Esophagus muscularis mucosa (tissue), 4 donors: ENCODE data around the gene CDH4. TPM values are rescaled to one million over a fixed set of nuclear protein-coding genes. Genes with fewer than 3 reads are reported as not detected.

ENCODE experiments used
- DNase-seq: peaks from one replicate; pipeline ENCODE4 v3.0.0-alpha.2; 2017; ENCODE audit errors: extremely low spot score
- H3K27ac ChIP-seq, 4 donors: fragments of 200-600 bp; sonication (generic); replicated peaks in 1 of 4; 1 replicate in 3 of 4; 2 replicates in 1 of 4; pipeline ENCODE4 v1.5.1; 2016 to 2019; ENCODE audit warnings: mild to moderate bottlenecking in 1 of 4
- H3K27me3 ChIP-seq, 4 donors: fragments of 200-600 bp; sonication (generic); one replicate each; pipeline versions ENCODE4 v1.5.1 to v1.6.0; 2016 to 2019
- H3K36me3 ChIP-seq, 4 donors: fragments of 200-600 bp; sonication (generic); one replicate each; pipeline ENCODE4 v1.5.1; 2016 to 2019
- H3K4me1 ChIP-seq, 4 donors: fragments of 200-600 bp; sonication (generic); one replicate each; pipeline ENCODE4 v1.5.1; 2016 to 2019
- H3K4me3 ChIP-seq, 4 donors: fragments of 200-600 bp; sonication (generic); 1 replicate in 2 of 4; 2 replicates in 2 of 4; pipeline ENCODE4 v1.5.1; 2016 to 2019; ENCODE audit warnings: mild to moderate bottlenecking in 4 of 4, moderate library complexity in 1 of 4
- H3K9me3 ChIP-seq, 4 donors: fragments of 200-600 bp; sonication (generic); 1 replicate in 3 of 4; 2 replicates in 1 of 4; pipeline ENCODE4 v1.5.1; 2016 to 2019
- CTCF ChIP-seq, 3 experiments: fragments of 200-600 bp in 2 of 3; fragments of 450-650 bp in 1 of 3; sonication (generic) in 2 of 3; IDR thresholded peaks; one replicate each; pipeline ENCODE4 v1.5.1; 2017 to 2019; ENCODE audit warnings: antibody characterized with exemption in 3 of 3, mild to moderate bottlenecking in 2 of 3, moderate library complexity in 1 of 3
- EP300 ChIP-seq: sonication (generic); formaldehyde crosslinking; IDR thresholded peaks from one replicate; pipeline ENCODE4 v1.6.1; 2017; ENCODE audit warnings: antibody characterized with exemption
- POLR2A ChIP-seq: fragments of 450-650 bp; IDR thresholded peaks from one replicate; pipeline ENCODE4 v1.6.1; 2017; ENCODE audit warnings: antibody characterized with exemption, moderate library complexity, mild to moderate bottlenecking, low read depth
- POLR2AphosphoS5 ChIP-seq, 2 donors: sonication (generic); formaldehyde crosslinking; IDR thresholded peaks; one replicate each; pipeline ENCODE4 v1.6.1; 2017; ENCODE audit warnings: antibody characterized with exemption in 2 of 2
- WGBS: methylation state at CpG from one replicate; pipeline ENCODE4 v1.1.5; 2018; 5-methylcytosine and 5-hydroxymethylcytosine counted together
- intact Hi-C: fragments of 100-400 bp; cut with DNase I; formaldehyde crosslinking; loops from one replicate; pipeline ENCODE4 v1.15.1; 2023
- total RNA-seq, 4 donors: library from RNA; depleted of rRNA; stranded (reverse); fragments of >200 nt; gene quantifications; one replicate each; pipeline versions ENCODE4 v1.1.0 to v1.2.1, GENCODE V29; 2016

CDH4 gene
- total RNA-seq, 4 donors from 2014 or later = 0.42 to 1.3 (median 0.48) TPM

- intact Hi-C loops = no loop called here
- no peak for TF ChIP-seq POLR2AphosphoS5 (IDR thresholded peaks at IDR 0.05)
- no peak for TF ChIP-seq CTCF (IDR thresholded peaks at IDR 0.05)
- no peak for TF ChIP-seq EP300
- TF ChIP-seq POLR2A = no peak
- peaks cover 0 to 30% (median 2%) of the 10 kb centered on the region in 4 donors for H3K27me3 ChIP-seq
- H3K4me1 ChIP-seq = no peaks in the 10 kb centered on the region
- 71% methylated on average over 6 of the region's 7 CpGs for WGBS
- H3K27ac ChIP-seq = no peak overlapping the region
- H3K9me3 ChIP-seq = no peaks in the 10 kb centered on the region
- H3K4me3 ChIP-seq = no peak overlapping the region
- DNase-seq = no peak
- H3K36me3 ChIP-seq = no peaks in the 10 kb centered on the region
These were observed 583.2 kb downstream of the CDH4 start for GRCh38 chr20:61835301-61835700.

- H3K9me3 ChIP-seq = no peaks in the 10 kb centered on the region
- H3K27ac ChIP-seq = no peak overlapping the region
- H3K27me3 ChIP-seq = peaks cover 0 to 24% (median 2%) of the 10 kb centered on the region in 4 donors
- no peaks in the 10 kb centered on the region for H3K36me3 ChIP-seq
- no peak for DNase-seq
- intact Hi-C loops = no loop called here
- TF ChIP-seq POLR2AphosphoS5 (IDR thresholded peaks at IDR 0.05) (no peak), CTCF (IDR thresholded peaks at IDR 0.05) (no peak), EP300 (no peak), POLR2A (no peak)
- no peaks in the 10 kb centered on the region for H3K4me1 ChIP-seq
- H3K4me3 ChIP-seq = no peak overlapping the region
- WGBS = 78% methylated on average over 8 of the region's 16 CpGs
These were observed 583.8 kb downstream of the CDH4 start for GRCh38 chr20:61835791-61836350.

GRCh38 chr20:61837200-61837599, 585.1 kb downstream of the CDH4 start:
- WGBS = 81% methylated on average over 7 of the region's 9 CpGs
- intact Hi-C loops = no loop called here

GRCh38 chr20:61839223-61839911, 587.3 kb downstream of the CDH4 start:
- no peaks in the 10 kb centered on the region for H3K4me1 ChIP-seq
- WGBS = 82% methylated on average over 10 of the region's 10 CpGs
- TF ChIP-seq POLR2AphosphoS5 (IDR thresholded peaks at IDR 0.05) (no peak), POLR2A (no peak), EP300 (no peak), CTCF (IDR thresholded peaks at IDR 0.05) (no peak)
- no peaks in the 10 kb centered on the region for H3K36me3 ChIP-seq
- intact Hi-C loops = no loop called here
- DNase-seq = no peak
- H3K27ac ChIP-seq = no peak overlapping the region
- peaks cover 0 to 13% (median 0%) of the 10 kb centered on the region in 4 donors for H3K27me3 ChIP-seq
- H3K9me3 ChIP-seq = no peaks in the 10 kb centered on the region
- H3K4me3 ChIP-seq = no peak overlapping the region

More at GRCh38 chr20:61837200-61837599, 585.1 kb downstream of the CDH4 start:
- Histone ChIP-seq H3K9me3 (no peaks in the 10 kb centered on the region), H3K36me3 (no peaks in the 10 kb centered on the region), H3K4me1 (no peaks in the 10 kb centered on the region), H3K27me3 (peaks cover 0 to 16% (median under 1%) of the 10 kb centered on the region in 4 donors), H3K27ac (no peak overlapping the region), H3K4me3 (no peak overlapping the region)
- no peak for TF ChIP-seq EP300
- no peak for TF ChIP-seq POLR2A
- TF ChIP-seq CTCF (IDR thresholded peaks at IDR 0.05) = no peak
- TF ChIP-seq POLR2AphosphoS5 (IDR thresholded peaks at IDR 0.05) = no peak
- DNase-seq = no peak
